Activated naive CD8-positive, alpha-beta T cell treated with anti-CD3 and anti-CD28 coated beads, Interleukin-2, amount 50 U/mL, for 24 hours (primary cell): ENCODE data around the gene ZBTB7B.

ENCODE experiments used
- ATAC-seq: fragments of 150-1000 bp; cut with Tn5 transposase; one replicate; pipeline ENCODE4 v1.10.0; 2021
- DNase-seq: peaks from one replicate; pipeline ENCODE4 v3.0.0; 2021
- H3K27ac Mint-ChIP-seq: one replicate; pipeline ENCODE4 v1.8.0; 2021; ENCODE audit warnings: mild to moderate bottlenecking, mixed read lengths
- H3K27me3 Mint-ChIP-seq: one replicate; pipeline ENCODE4 v1.8.0; 2021; ENCODE audit warnings: mixed read lengths
- H3K36me3 Mint-ChIP-seq: one replicate; pipeline ENCODE4 v1.8.0; 2021; ENCODE audit warnings: low read depth, mixed read lengths
- H3K4me1 Mint-ChIP-seq: one replicate; pipeline ENCODE4 v1.8.0; 2021; ENCODE audit warnings: mixed read lengths
- H3K4me3 Mint-ChIP-seq: one replicate; pipeline ENCODE4 v1.8.0; 2021; ENCODE audit warnings: mild to moderate bottlenecking, moderate library complexity, mixed read lengths
- H3K9me3 Mint-ChIP-seq: one replicate; pipeline ENCODE4 v1.8.0; 2021; ENCODE audit warnings: mixed read lengths

ZBTB7B gene

GRCh38 chr1:155000726-155001424, 1.7 kb upstream of the ZBTB7B start:
- no peaks in the 10 kb centered on the region for H3K36me3 Mint-ChIP-seq
- DNase-seq (peak; percentile 89), ATAC-seq (peak; percentile 45)
- peak overlapping the region; percentile 86 for H3K27ac Mint-ChIP-seq
- H3K9me3 Mint-ChIP-seq = no peaks in the 10 kb centered on the region
- no peaks in the 10 kb centered on the region for H3K27me3 Mint-ChIP-seq
- H3K4me3 Mint-ChIP-seq = peak overlapping the region; percentile 86
- peaks cover 53% of the 10 kb centered on the region for H3K4me1 Mint-ChIP-seq

GRCh38 chr1:155001425-155001674, 1.3 kb upstream of the ZBTB7B start:
- Mint-ChIP-seq H3K4me3 (peak overlapping the region; percentile 86), H3K27ac (peak overlapping the region; percentile 86), H3K27me3 (no peaks in the 10 kb centered on the region), H3K9me3 (no peaks in the 10 kb centered on the region), H3K36me3 (no peaks in the 10 kb centered on the region), H3K4me1 (peaks cover 57% of the 10 kb centered on the region)
- ATAC-seq = peak; percentile 8
- no peak for DNase-seq

GRCh38 chr1:155001675-155002463, 733 bp upstream of the ZBTB7B start:
- DNase-seq = peak; percentile 99
- Mint-ChIP-seq H3K9me3 (no peaks in the 10 kb centered on the region), H3K4me1 (peaks cover 63% of the 10 kb centered on the region), H3K27ac (peak overlapping the region; percentile 86), H3K36me3 (no peaks in the 10 kb centered on the region), H3K4me3 (peak overlapping the region; percentile 86), H3K27me3 (no peaks in the 10 kb centered on the region)
- ATAC-seq = peak; percentile 57

- Mint-ChIP-seq H3K9me3 (no peaks in the 10 kb centered on the region), H3K27ac (peak overlapping the region; percentile 89), H3K27me3 (no peaks in the 10 kb centered on the region), H3K36me3 (no peaks in the 10 kb centered on the region), H3K4me3 (peak overlapping the region; percentile 88), H3K4me1 (peaks cover 59% of the 10 kb centered on the region)
- peak; percentile 46 for DNase-seq
- no peak for ATAC-seq
These were observed 694 bp downstream of the ZBTB7B start for GRCh38 chr1:155003227-155003765.

- Mint-ChIP-seq H3K4me1 (peaks cover 59% of the 10 kb centered on the region), H3K27me3 (no peaks in the 10 kb centered on the region), H3K9me3 (no peaks in the 10 kb centered on the region), H3K27ac (peak overlapping the region; percentile 89), H3K36me3 (no peaks in the 10 kb centered on the region), H3K4me3 (peak overlapping the region; percentile 88)
- DNase-seq = peak; percentile 30
- ATAC-seq = no peak
These were observed 1.3 kb downstream of the ZBTB7B start for GRCh38 chr1:155003766-155004351.

GRCh38 chr1:155004352-155005075, 1.9 kb downstream of the ZBTB7B start:
- Mint-ChIP-seq H3K27ac (peak overlapping the region; percentile 89), H3K9me3 (no peaks in the 10 kb centered on the region), H3K4me1 (peaks cover 61% of the 10 kb centered on the region), H3K36me3 (no peaks in the 10 kb centered on the region), H3K4me3 (peak overlapping the region; percentile 88), H3K27me3 (no peaks in the 10 kb centered on the region)
- ATAC-seq (no peak), DNase-seq (no peak)

- DNase-seq (peak; percentile 38), ATAC-seq (no peak)
- Mint-ChIP-seq H3K36me3 (no peaks in the 10 kb centered on the region), H3K9me3 (no peaks in the 10 kb centered on the region), H3K4me1 (peaks cover 61% of the 10 kb centered on the region), H3K27ac (peak overlapping the region; percentile 95), H3K4me3 (peak overlapping the region; percentile 45), H3K27me3 (no peaks in the 10 kb centered on the region)
These were observed 2.7 kb downstream of the ZBTB7B start for GRCh38 chr1:155005076-155006011.

GRCh38 chr1:155006601-155007101, 4.0 kb downstream of the ZBTB7B start:
- no peaks in the 10 kb centered on the region for H3K36me3 Mint-ChIP-seq
- peak; percentile 62 for DNase-seq
- no peaks in the 10 kb centered on the region for H3K9me3 Mint-ChIP-seq
- no peaks in the 10 kb centered on the region for H3K27me3 Mint-ChIP-seq
- H3K27ac Mint-ChIP-seq = peak overlapping the region; percentile 95
- peak; percentile 62 for ATAC-seq
- peak overlapping the region; percentile 72 for H3K4me3 Mint-ChIP-seq
- H3K4me1 Mint-ChIP-seq = peaks cover 68% of the 10 kb centered on the region

GRCh38 chr1:155007251-155007828, 4.7 kb downstream of the ZBTB7B start:
- no peak for DNase-seq
- no peaks in the 10 kb centered on the region for H3K27me3 Mint-ChIP-seq
- ATAC-seq = no peak
- no peak overlapping the region for H3K4me3 Mint-ChIP-seq
- H3K27ac Mint-ChIP-seq = peak overlapping the region; percentile 95
- H3K4me1 Mint-ChIP-seq = peaks cover 72% of the 10 kb centered on the region
- no peaks in the 10 kb centered on the region for H3K9me3 Mint-ChIP-seq
- no peaks in the 10 kb centered on the region for H3K36me3 Mint-ChIP-seq

GRCh38 chr1:155008015-155008941, 5.7 kb downstream of the ZBTB7B start:
- H3K36me3 Mint-ChIP-seq = no peaks in the 10 kb centered on the region
- H3K27me3 Mint-ChIP-seq = no peaks in the 10 kb centered on the region
- DNase-seq = peak; percentile 35
- H3K9me3 Mint-ChIP-seq = no peaks in the 10 kb centered on the region
- ATAC-seq = no peak
- H3K4me3 Mint-ChIP-seq = peak overlapping the region; percentile 64
- H3K27ac Mint-ChIP-seq = no peak overlapping the region
- peaks cover 78% of the 10 kb centered on the region for H3K4me1 Mint-ChIP-seq

- H3K36me3 Mint-ChIP-seq = no peaks in the 10 kb centered on the region
- DNase-seq = no peak
- no peak for ATAC-seq
- H3K4me1 Mint-ChIP-seq = peaks cover 78% of the 10 kb centered on the region
- H3K9me3 Mint-ChIP-seq = no peaks in the 10 kb centered on the region
- H3K27ac Mint-ChIP-seq = peak overlapping the region; percentile 68
- H3K27me3 Mint-ChIP-seq = no peaks in the 10 kb centered on the region
- peak overlapping the region; percentile 64 for H3K4me3 Mint-ChIP-seq
These were observed 6.7 kb downstream of the ZBTB7B start for GRCh38 chr1:155009221-155009711.

- H3K9me3 Mint-ChIP-seq = no peaks in the 10 kb centered on the region
- peaks cover 75% of the 10 kb centered on the region for H3K4me1 Mint-ChIP-seq
- no peaks in the 10 kb centered on the region for H3K36me3 Mint-ChIP-seq
- H3K27me3 Mint-ChIP-seq = no peaks in the 10 kb centered on the region
- DNase-seq = no peak
- no peak for ATAC-seq
- peak overlapping the region; percentile 68 for H3K27ac Mint-ChIP-seq
- H3K4me3 Mint-ChIP-seq = peak overlapping the region; percentile 59
These were observed 7.1 kb downstream of the ZBTB7B start for GRCh38 chr1:155009742-155010141.
